ENCODE data around the gene IGFL2. TPM values are rescaled to one million over a fixed set of nuclear protein-coding genes. Genes with fewer than 3 reads are reported as not detected.
"Not testable (repeated sequence)": the region's sequence is repeated elsewhere in the genome, so short reads cannot be mapped to it uniquely, and the experiment has no call there.

Gene IGFL2
- total RNA-seq, 1 experiment from 2014 or later, result not detected

GRCh38 chr19:46192626-46192991 lies 44.6 kb downstream of the IGFL2 start:
- Histone ChIP-seq H3K4me1 (ENCODE audit: control insufficient read depth in 1 of 2, insufficient read depth in 2 of 2, low read length in 2 of 2) (peaks cover 3 to 15% of the 10 kb centered on the region in 2 experiments; a peak in 3 of 4 replicates), H3K27me3 (ENCODE audit: insufficient read depth, low read length) (peaks cover 36% of the 10 kb centered on the region; the same call in 1 of the 2 replicates), H3K4me2 (ENCODE audit: low read length) (peak overlapping the region; percentile 60)
- RAD21 ChIA-PET (ENCODE audit: low non-redundant PET in 1 of 2, low total read pairs in 2 of 2, uncharacterized antibody in 2 of 2, unreplicated experiment in 2 of 2); H4K20me1 ChIP-seq (ENCODE audit: insufficient read depth); H3K9ac ChIP-seq (ENCODE audit: low read length); H3K79me2 ChIP-seq (ENCODE audit: insufficient read depth, low read length); H3K36me3 ChIP-seq (ENCODE audit: control insufficient read depth in 1 of 2, insufficient read depth in 2 of 2, low read length in 2 of 2); POLR2A ChIA-PET; H3K27ac ChIP-seq (ENCODE audit: low read depth, low read length); H3K9me2 ChIP-seq (ENCODE audit: insufficient read depth); DNase-seq (ENCODE audit: low read depth, low spot score); H2AFZ ChIP-seq (ENCODE audit: low read depth, low read length, poor library complexity, severe bottlenecking); H3K4me3 ChIP-seq (replicated peaks in 1 of 2; ENCODE audit: low read depth in 1 of 2, low read length in 2 of 2); H3K9me3 ChIP-seq (ENCODE audit: control insufficient read depth in 1 of 2, insufficient read depth in 1 of 2, low read depth in 1 of 2, low read length in 2 of 2); intact Hi-C loops (cut with micrococcal nuclease); BruUV-seq (replicated peaks): not testable (repeated sequence)
- ATAC-seq, result peak; percentile 4; the same call in 1 of the 2 replicates
- CTCF ChIA-PET, result interaction anchor here (6.0 kb wide), 1 partner anchor 113 kb away, joined by 128 read pairs; no protein-coding TSS in a partner anchor

DNA sequence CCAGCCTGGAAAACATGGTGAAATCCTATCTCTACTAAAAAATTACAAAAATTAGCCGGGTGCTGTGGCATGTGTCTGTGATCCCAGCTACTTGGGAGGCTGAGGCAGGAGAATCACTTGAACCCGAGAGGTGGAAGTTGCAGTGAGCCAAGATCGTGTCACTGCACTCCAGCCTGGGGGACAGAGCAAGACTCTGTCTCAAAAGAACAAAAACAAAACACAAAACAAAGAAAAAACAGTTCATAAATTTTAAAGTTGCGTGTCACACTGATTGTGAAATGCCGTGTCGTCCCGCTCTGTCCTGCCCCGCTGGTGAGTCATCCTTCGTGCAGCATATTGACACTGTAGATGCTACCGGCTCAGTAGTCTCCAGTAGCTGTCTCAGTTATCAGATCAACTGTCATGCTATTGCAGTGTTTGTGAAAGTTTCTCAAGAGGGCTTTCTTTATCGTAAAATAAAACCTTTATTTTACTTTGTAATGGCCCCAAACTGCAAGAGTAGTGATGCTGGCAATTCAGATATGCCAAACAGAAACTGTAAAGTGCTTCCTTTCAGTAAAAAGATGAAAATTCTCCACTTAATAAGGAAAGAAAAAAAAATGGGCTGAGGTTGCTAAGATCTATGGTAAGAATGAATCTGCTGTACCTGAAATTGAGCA lies 45.1 kb downstream of the IGFL2 start:
- Histone ChIP-seq H3K27me3 (ENCODE audit: insufficient read depth, low read length) (peaks cover 31% of the 10 kb centered on the region; the same call in 1 of the 2 replicates), H3K9me3 (ENCODE audit: control insufficient read depth in 1 of 2, insufficient read depth in 1 of 2, low read depth in 1 of 2, low read length in 2 of 2) (no peaks in the 10 kb centered on the region), H3K9me2 (ENCODE audit: insufficient read depth) (no peaks in the 10 kb centered on the region), H3K4me2 (ENCODE audit: low read length) (peak overlapping the region; percentile 60), H3K79me2 (ENCODE audit: insufficient read depth, low read length) (no peaks in the 10 kb centered on the region), H3K27ac (ENCODE audit: low read depth, low read length) (no peak overlapping the region), H3K4me3 (replicated peaks in 1 of 2; ENCODE audit: low read depth in 1 of 2, low read length in 2 of 2) (peak overlapping the region in 1 of 2 experiments; percentile 14; a peak in 2 of 4 replicates), H3K36me3 (ENCODE audit: control insufficient read depth in 1 of 2, insufficient read depth in 2 of 2, low read length in 2 of 2) (no peaks in the 10 kb centered on the region), H3K4me1 (ENCODE audit: control insufficient read depth in 1 of 2, insufficient read depth in 2 of 2, low read length in 2 of 2) (peaks cover 4 to 16% of the 10 kb centered on the region in 2 experiments), H2AFZ (ENCODE audit: low read depth, low read length, poor library complexity, severe bottlenecking) (peak overlapping the region; percentile 7), H3K9ac (ENCODE audit: low read length) (no peak overlapping the region), H4K20me1 (ENCODE audit: insufficient read depth) (no peaks in the 10 kb centered on the region)
- intact Hi-C loops (cut with micrococcal nuclease), result loop anchor here (1.0 kb wide), 1 partner anchor 72 kb away; no protein-coding TSS in a partner anchor
- ChIA-PET POLR2A (no interaction called here), RAD21 (ENCODE audit: low non-redundant PET in 1 of 2, low total read pairs in 2 of 2, uncharacterized antibody in 2 of 2, unreplicated experiment in 2 of 2) (no interaction called here), CTCF (interaction anchor here (6.0 kb wide), 1 partner anchor 114 kb away, joined by 128 read pairs; no protein-coding TSS in a partner anchor)
- ATAC-seq (peak; percentile 77), DNase-seq (ENCODE audit: low read depth, low spot score) (no peak)
- BruUV-seq (replicated peaks), result no TSS peak
- TF ChIP-seq ELF1 (IDR thresholded peaks at IDR 0.05; ENCODE audit: borderline replicate concordance, low read depth) (no peak), ZNF274 (IDR thresholded peaks at IDR 0.05; ENCODE audit: low read depth, low read length) (no peak), RAD21 (IDR thresholded peaks at IDR 0.05; ENCODE audit: low read depth) (no peak), REST (IDR thresholded peaks at IDR 0.05; ENCODE audit: low read depth) (no peak), EZH2 (IDR thresholded peaks at IDR 0.05) (no peak), SIN3A (IDR thresholded peaks at IDR 0.05; ENCODE audit: low read depth) (no peak), ZBTB33 (IDR thresholded peaks at IDR 0.05; ENCODE audit: extremely low read depth, insufficient replicate concordance, low read length) (no peak), YY1 (IDR thresholded peaks at IDR 0.05; ENCODE audit: extremely low read depth, insufficient replicate concordance, low read depth, low read length) (no peak)
- TF ChIP-seq, protein P1, sequence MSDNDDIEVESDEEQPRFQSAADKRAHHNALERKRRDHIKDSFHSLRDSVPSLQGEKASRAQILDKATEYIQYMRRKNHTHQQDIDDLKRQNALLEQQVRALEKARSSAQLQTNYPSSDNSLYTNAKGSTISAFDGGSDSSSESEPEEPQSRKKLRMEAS (IDR thresholded peaks at IDR 0.05), result 0 out of 2 replicates have a peak, but pooled peaks have one; percentile 14
